Effector CD8-positive, alpha-beta T cell (primary cell): ENCODE data around the gene RER1.

ENCODE experiments used
- DNase-seq: peaks from one replicate; lab custom pipeline; 2025; lab: John Stamatoyannopoulos, UW

The RER1 gene

DNA sequence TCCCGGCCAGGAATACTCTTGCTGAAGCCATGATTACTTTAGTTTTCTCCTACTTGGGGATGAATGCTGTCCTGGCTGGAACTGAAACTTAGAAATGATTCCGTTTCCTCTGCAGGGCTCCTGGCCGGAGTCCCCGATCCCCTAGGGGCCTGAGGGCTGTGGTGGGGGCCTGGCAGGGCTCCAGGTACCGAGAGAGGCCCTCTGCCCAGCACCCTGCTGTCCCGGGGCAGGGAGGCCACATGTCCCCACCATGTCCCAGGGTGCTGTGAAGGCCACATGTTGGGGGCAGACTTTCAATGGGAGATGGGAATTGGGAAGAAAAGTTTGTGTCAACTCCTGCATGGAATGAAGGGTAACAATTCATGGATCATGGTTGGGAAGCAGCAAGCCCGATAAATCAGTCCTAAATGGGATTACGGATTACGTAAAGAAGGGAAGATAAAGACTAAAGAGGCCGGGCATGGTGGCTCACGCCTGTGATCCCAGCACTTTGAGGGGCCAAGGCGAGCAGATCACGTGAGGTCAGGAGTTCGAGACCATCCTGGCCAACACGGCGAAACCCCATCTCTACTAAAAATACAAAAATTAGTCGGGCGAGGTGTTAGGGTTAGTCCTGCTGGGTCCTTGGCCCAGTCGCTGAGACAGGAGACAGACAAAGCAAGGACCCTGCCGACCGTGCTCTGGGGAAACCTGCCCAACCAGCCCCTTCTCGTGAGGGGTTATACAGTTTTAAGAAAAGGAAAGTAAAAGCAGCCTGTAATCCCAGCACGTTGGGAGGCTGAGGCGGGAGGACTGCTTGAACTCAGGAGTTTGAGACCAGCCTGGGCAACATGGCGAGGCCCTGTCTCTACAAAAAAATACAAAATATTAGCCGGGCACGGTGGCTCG, 37.8 kb upstream of the RER1 start:
- DNase-seq: no peak

DNA sequence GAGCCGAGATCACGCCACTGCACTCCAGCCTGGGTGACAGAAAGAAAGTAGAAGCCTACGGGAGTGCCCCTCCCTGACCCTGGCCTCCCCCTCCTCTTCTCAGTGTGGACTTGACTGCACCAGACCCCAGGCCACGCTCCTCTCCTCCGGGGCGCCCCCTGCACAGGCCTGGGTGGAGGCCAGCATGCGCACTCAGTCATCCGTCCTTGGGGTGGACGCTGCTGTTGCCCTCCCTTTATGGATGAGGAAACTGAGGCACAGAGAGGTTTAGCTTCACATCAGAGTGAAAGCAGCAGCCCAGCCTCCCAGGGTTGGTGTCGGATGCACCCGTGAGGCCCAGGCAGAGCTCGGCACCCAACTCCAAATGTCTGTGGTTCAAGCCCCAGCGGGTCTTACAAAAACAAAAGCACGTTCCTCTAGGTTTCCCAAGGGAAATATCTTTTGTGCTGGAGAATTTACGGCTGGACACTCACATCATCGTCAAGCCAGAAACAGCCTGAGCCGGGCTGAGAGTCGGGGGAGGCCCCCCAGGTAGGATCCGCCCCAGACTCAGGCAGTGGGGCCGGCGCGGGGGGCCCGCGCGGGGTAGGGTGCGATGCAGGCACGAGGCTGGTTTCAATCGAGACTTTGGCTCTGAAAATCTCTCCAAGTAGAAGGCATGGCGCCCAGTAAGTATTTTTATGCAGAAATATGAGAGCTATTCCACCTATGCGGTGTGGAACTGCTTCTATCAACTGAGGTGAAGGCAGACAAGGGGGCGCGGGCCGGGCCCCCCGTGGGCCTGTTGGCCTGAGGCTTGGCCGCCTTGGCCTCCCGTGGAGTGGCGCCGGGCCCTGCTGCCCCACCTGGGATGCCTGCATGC, 36.9 kb upstream of the RER1 start:
- DNase-seq: no peak

DNA sequence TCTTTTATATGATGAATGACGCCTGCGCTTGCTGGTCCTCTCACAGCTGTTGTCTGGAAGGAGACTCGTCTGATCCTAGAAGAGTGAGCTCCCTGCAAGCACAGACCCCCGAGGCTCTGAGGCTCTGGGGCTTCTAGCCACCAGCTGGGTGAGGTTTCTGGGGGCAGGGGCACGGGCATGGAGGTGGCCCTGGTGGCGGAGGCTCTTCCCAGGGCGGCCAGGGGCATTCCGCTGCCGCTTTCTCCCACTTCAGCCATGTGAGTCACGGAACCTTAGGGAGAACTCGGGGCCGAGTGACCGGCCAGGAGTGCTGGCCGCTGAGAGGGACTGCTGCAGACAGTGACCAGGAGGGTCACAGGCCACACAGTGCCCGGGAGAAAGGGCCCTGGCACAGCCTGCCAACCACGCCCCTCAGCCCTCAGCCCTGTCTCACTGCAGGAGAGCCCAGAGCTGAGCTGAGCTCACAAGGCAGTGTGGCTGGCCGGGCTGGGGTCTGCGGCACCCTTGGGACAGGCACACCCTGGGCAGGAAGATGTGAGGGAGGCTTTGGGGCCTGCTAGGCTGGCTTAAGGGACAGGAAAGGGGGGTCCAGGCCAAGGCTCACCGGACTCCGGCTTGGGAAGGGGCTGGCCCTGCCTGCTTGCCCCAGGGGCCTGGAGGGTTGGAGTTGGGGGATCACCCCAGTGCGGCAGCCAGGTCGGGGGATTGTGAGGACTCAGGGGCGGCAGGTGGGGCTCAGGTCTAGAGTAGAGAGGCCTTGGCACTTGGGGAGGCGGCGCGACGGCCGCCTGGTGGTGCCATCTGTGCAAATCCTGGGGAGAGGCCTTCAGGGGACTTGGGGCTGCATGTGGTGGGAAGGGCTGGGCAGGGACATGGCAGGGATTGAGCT, 36.0 kb upstream of the RER1 start:
- DNase-seq: no peak

DNA sequence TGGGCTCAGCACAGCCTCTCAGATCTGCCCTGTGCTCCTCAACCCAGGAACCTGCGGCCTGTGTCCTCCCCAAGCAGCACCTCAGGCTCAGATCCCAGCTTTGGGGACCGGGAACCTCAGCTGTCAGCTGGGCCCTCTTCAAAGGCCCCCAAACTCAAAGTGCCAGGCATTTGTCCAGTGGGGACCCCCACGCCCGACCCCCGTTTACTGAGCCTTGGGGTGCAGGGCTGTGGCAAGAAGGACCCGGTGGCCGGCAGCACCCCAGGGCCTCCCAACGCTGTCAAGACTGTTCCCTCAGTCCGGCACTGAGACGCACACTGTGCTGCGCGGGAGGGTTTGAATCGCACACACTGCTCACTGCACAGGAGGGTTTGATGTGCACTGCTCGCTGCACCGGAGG, 35.2 kb upstream of the RER1 start:
- DNase-seq: no peak

DNA sequence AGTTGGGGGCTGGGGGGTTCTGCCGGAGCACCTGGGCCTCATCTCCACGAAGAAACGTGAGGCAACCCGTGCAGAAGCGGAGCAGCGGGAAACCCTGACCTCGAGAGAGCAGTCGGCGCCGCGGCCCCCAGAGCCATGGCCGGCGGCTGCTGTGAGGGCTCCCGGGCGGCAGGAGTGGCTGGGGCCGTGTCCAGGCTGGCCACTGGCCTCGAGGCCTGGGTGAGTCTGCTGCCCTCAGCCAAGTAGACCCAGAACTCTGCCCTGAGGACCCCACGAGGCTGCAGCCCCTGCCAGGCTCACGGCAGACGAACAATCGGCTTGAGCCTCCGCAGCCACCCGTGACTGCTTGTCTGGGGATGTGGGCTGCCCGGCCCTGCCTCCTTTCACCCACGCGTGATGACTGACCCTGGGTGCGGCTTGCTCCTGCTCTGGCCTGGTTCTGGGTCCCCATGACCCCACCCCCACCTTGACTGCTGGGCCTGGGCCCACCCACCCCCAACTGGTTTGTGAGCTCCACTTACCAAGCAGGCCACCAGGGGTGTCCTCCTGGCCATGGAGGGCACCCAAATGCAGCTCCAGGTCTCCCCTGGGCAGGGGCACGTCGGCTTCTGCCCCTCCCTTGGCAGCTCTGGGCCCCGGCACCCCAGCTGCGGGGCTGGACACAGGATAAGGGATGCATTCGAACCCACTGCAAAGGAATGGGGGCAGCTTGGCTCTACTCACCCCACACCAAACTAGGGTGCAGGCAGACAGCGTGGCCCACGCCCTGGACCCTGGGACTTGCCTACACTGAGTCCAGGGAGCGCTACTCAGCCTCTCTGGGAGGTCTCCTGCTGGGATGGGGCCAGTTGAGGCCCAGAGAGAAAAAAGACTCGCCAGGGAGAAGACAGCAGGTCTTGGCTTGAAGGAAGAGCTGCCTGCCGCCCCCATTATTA, 34.5 kb upstream of the RER1 start:
- DNase-seq: no peak

DNA sequence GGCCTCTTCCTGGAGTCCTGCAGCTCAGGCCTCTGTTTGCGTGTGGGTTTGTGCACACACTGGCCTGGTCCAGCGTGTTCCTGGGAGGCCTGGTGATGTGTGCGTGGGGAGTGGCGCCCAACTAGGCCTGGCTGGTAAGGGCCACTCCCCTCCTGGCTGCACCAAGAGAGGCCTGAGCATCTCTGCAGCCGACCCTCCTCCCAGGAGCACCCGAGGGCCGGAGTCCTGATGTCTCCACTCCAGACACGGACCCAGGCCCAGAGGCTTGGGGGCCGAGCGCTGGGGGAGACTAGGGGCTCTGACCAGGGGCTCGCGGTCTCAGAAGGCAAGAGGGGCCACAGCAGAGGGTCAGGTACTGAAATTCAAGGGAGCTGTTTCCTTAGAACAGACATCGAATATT, 33.6 kb upstream of the RER1 start:
- DNase-seq: no peak

DNA sequence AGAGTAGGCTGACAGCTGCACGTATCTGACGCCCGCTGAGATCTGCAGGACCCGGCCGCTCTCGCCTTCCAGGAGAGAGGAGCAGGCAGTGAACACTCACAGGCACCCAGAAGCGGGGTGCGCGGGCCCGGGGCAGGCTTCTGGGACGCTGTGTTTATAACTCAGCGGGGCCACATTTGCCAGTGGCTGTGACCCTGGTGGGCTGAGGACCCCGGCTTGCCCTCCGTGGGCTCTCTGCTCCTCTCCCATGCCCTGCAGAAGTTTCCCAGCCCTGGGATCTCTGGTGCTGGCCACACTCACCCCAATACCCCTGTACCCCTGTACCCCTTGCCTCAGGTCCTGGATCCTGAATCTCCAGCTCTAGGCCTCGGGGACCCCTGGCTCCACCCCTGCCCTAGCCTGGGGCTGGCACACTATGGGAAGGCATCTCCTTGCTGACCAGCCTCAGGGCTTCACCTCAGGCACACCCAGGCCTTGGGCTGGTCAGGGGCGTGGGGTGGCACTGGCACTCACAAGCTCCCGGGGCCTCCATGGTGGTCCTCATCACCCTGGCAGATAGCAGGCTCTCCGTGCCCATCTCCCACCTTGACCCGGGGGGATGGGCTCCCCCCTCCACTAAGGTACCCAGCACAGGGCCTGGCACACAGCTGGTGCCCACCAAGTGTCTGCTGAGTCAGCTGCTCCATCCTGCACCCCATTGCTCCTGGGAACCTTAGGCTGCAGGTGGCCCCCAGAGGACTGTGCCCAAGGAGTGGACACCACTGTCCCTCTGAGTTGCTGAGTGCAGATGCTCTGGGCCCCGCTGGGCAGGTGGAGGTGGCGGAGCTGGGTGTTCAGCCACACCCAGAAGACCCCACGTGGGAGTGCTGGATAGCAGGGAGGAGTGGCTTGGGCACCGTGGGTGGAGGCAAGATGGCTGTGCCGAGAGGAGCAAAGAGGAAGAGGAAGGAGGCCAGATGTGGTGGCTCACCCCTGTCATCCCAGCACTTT, 32.7 kb upstream of the RER1 start:
- no peak for DNase-seq

DNA sequence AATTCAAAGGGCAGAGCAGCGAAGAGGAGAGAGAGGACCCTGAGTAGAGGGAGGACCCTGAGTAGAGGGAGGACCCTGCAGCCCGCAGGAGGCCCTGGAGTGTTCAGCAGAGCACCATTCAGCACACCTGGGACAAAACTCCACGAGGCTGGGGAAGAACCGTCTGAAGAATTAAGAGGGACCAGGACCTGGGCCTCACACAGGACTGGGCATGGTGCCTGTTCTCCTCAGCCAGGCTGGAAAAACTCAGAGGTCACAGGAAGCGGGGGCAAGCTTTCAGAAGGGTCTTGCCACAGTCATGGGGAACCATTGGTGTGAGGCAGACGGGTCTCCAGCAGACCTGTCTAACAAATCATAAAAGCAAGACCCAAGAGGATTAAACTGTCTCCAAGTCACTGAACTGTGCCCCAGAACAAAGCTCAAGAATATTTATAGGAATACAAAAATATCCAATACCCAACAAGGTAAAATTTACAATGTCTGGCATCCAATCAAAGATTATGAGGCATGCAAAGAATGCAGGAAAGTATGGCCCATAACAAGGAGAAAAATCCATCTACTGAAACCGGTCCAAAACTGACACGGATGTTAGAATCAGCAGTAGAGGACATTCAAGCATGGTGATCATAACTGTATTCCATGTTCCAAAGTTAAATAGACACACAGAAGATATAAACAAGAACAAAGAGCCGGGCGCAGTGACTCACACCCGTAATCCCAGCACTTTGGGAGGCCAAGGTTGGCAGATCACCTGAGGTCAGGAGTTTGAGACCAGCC, 30.9 kb upstream of the RER1 start:
- no peak for DNase-seq

DNA sequence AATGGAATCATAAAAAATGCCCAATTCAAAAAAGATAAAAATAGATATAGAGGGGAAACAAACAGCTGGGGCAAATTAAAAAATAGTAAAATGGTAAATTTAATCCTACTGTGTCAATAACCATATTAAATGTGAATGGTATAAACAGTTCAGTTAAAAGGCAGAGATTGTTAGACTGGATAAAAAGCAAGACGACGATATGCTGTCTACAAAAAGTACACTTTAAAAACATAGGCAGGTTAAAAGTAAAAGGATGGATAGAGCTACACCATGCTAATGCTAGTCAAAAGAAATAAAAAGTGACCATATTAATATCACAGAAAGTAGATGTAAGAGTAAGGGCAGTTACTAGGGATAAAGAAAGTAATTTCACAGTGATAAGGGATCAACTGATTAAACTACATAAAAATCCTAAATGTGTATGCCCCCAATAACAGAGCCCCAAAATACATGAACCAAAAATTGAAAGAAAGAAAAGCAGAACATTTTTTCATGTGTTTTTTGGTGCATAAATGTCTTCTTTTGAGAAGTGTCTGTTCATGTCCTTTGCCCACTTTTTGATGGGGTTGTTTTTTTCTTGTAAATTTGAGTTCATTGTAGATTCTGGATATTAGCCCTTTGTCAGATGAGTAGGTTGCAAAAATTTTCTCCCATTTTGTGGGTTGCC, 27.7 kb upstream of the RER1 start:
- no peak for DNase-seq

DNA sequence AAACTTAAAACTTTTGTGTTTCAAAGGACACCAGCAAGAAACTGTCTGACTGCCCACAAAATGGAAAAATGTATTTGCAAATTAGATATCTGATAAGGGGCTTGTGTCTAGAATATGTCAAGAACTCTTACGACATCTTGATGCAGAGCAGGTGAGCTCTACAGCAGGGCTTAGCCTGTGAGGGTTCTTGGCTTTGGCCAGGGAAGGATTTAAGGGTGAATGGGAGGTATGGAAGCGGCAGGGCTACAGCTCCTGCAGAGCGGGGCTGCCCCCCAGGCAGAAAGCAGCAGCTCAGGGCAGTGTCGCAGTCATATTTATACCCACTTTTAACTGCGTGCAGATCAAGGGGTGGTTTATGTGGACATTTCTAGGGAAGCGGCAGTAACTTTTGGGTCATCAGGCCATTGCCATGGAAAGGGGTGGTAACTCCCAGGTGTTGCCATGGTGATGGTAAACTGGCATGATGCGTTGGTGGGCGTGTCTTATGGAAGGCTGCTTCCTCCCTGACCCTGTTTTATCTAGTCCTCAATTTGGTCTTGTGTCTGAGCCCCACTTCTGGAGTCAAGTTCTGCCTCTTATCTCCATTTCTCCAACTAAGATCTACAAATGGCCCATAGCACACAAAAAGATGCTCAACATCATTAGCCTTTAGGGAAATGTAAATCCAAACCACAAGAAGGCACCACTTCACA, 23.4 kb upstream of the RER1 start:
- no peak for DNase-seq

DNA sequence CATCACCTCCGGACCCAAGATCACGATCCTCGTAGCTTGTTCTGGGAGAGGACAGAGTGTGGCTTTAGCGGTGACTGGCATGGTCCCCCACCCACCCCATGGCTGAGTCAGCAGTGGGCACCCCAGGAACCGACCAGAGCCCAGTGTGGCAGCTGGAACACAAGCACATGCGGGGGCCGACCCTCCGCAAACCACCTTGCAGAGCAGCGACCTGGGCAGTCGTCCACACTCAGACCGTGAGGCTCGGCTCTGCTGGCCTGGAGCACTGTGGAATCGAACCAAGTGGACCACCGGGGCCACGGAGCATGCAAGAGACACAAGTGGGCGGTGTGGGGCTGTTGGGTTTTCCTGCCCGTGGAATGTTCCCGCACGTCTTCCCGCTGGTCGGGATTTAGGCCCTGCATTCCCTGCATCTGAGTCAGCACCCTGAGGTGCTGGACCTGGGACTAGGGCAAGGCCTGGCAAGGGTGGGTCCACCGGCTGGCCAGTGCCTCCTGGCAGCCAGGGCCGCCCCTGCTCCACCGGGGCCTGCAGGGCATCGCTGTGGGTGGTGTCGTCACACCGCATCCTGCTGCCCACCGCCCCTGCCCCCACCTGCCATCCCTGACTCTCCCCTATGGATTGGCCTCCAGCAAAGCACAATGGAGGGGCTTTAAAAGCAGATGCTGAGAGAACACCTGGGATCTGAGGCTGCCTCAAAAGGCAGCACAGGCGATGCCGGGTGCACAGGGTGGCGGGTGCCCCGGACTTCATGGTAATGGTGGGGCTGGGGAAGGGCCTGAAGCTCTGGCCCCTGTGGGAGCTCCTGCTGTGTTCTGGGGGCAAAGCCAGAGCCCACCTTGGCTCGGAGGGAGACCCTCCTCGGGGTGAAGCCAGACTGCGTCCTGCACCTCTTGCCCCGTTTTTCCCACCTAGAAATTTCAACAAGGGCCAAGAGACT, 18.8 kb upstream of the RER1 start:
- no peak for DNase-seq

DNA sequence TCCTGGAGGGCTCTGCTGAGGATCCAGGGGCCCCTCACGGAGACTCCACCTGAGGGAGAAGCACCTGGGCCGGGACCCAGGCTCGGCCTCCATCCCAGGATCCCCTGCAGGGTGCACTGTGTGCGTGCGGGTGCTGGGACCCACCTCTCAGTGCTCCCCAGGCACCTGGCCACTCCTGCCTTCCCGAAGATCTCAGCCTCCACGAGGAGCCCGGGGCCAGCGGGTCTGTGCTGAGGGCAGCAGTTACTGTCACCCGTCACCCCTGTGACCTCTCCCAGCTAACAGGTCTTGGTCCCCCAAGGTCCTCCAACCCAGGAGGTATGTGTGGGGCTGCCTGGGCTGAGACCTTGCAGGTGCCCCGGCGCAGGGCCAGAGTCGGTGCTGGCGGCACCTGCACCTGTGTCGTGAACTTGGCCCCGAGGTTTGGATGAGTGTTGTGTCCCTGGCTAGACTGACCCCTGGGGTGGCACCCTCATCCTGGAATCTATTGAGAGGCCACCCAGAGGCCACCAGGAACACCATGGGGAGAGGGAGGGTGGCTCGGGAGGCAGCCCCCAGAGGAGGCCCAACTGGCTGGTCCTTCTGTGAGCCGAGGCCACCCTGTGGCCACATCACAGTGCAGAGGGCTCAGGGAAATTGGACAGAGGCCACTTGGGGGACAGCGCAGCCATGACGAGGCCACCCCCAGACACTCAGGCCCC, 17.9 kb upstream of the RER1 start:
- no peak for DNase-seq

DNA sequence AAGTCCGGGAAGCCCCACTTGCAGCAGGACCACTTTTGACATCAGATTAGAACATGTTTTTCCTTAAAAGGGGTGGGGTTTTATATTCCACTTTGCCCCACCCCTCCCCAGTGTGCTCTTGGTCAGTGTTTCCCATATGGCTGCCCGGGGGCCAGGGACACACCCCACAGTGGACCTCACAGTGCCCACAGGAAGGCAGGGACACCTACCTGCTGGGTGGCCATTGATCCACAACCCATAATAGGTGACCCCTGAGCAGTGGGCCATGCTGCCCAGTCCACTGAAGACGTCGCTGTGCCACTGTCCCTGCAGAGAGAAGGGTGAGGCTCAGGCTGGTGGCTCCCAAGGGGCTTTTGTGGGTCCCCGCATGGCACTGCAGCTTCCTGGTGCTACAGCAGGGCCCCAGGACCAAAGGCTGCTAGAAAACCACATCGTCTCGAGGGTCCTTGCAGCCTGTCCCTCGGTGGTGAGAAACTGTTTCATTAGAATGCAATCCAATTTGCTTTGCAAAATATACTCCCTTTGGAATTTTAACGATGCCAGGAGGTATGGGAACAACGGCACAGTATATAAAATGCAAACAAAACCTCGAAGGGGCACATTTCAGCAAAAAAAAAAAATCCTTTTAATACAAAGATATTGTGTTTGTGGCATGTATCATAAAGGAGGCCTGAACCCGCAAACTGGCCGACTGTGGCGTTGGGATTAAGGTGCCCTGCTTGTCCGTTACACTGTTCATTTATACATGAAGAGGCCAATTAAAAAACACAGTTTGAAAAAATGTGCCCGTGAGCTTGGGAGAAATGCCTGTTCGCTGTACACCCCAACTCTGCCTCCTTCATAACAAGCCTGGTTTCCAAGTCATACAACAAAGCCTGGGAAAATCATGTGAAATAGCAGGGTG, 17.1 kb upstream of the RER1 start:
- no peak for DNase-seq

DNA sequence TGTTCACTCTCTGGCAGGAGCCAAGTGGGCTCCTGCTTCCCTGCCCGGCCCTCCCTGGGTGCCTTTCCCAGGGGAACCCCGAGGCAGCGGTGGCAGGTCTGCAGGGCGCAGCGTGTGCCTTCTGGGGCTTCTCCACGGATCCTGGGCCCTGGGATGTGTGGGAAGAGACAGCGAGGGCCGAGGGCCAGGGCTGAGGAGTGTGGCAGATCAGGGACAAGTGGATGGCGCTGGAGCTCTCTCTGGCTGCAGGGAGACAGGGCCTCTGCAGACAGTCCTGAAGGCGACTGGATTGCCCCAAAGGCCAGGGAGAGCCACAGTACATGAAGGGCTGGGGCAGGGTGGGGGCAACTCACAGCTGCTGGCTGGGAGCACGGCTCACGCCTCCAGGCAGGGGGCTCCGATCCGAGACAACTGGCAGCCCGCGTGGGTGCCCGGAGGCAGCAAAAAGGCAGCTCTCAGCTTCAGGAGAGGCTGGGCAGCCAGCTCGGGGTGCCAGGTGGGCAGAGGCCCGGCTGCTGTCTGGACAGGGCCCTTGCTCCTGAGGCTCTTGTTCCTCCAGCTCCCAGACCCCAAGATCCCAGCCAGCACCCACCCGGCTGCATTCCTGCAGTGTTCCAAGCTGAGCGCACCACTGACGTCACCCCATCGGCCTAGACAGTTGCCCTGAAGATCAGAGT, 16.3 kb upstream of the RER1 start:
- no peak for DNase-seq
